Mesendoderm (in vitro differentiated cells): ENCODE data around the gene SYVN1.
"Not testable (repeated sequence)": the region's sequence is repeated elsewhere in the genome, so short reads cannot be mapped to it uniquely, and the experiment has no call there.

Experiments
- DNase-seq: peaks from one replicate; pipeline ENCODE4 v3.0.0; 2013
- H2AK5ac ChIP-seq: 2 replicates; pipeline ENCODE4 v1.6.1; 2013; ENCODE audit warnings: low read length, inconsistent platforms
- H2BK120ac ChIP-seq: 2 replicates; pipeline ENCODE4 v1.6.1; 2013; ENCODE audit warnings: low read depth, mild to moderate bottlenecking, low read length, moderate library complexity, mixed read lengths
- H2BK15ac ChIP-seq: replicated peaks from 2 replicates; pipeline ENCODE4 v1.6.1; 2013; ENCODE audit warnings: low read depth, mild to moderate bottlenecking, moderate library complexity
- H2BK5ac ChIP-seq: 2 replicates; pipeline ENCODE4 v1.6.1; 2013; ENCODE audit warnings: low read length, inconsistent platforms
- H3K18ac ChIP-seq: 2 replicates; pipeline ENCODE4 v1.6.1; 2013; ENCODE audit warnings: mild to moderate bottlenecking, low read length, mixed read lengths
- H3K23ac ChIP-seq: one replicate; pipeline ENCODE4 v1.6.1; 2013; ENCODE audit warnings: low read length
- H3K27ac ChIP-seq: 2 replicates; pipeline ENCODE4 v1.5.1; 2013; ENCODE audit warnings: low read depth, mild to moderate bottlenecking, inconsistent platforms, low read length, moderate library complexity
- H3K27me3 ChIP-seq: 2 replicates; pipeline ENCODE4 v1.6.1; 2013; ENCODE audit warnings: low read length, control low read depth, mild to moderate bottlenecking, inconsistent platforms; ENCODE audit not compliant: insufficient read depth, poor library complexity
- H3K36me3 ChIP-seq: 2 replicates; pipeline ENCODE4 v1.6.1; 2013; ENCODE audit warnings: low read length, inconsistent platforms; ENCODE audit not compliant: control insufficient read depth, insufficient read depth
- H3K4ac ChIP-seq: one replicate; pipeline ENCODE4 v1.6.1; 2013; ENCODE audit warnings: low read depth, mild to moderate bottlenecking, low read length, moderate library complexity
- H3K4me1 ChIP-seq: 2 replicates; pipeline ENCODE4 v1.6.1; 2013; ENCODE audit warnings: low read depth, low read length, inconsistent platforms; ENCODE audit not compliant: control insufficient read depth
- H3K4me2 ChIP-seq: 2 replicates; pipeline ENCODE4 v1.6.1; 2013; ENCODE audit warnings: low read length
- H3K4me3 ChIP-seq: 2 replicates; pipeline ENCODE4 v1.5.1; 2013; ENCODE audit warnings: mild to moderate bottlenecking, low read length
- H3K56ac ChIP-seq: one replicate; pipeline ENCODE4 v1.6.1; 2013; ENCODE audit warnings: low read length
- H3K79me1 ChIP-seq: 2 replicates; pipeline ENCODE4 v1.6.1; 2013; ENCODE audit warnings: low read length, inconsistent platforms
- H3K79me2 ChIP-seq: 2 replicates; pipeline ENCODE4 v1.6.1; 2013; ENCODE audit warnings: mild to moderate bottlenecking, low read length; ENCODE audit not compliant: control insufficient read depth, insufficient read depth
- H3K9ac ChIP-seq: 2 replicates; pipeline ENCODE4 v1.6.1; 2013; ENCODE audit warnings: low read length, inconsistent platforms
- H4K5ac ChIP-seq: one replicate; pipeline ENCODE4 v1.6.1; 2013; ENCODE audit warnings: low read length
- H4K8ac ChIP-seq: one replicate; pipeline ENCODE4 v1.6.1; 2013; ENCODE audit warnings: low read depth, mild to moderate bottlenecking, control low read depth, low read length, moderate library complexity
- WGBS: extraction: QIAGEN DNeasy Blood & Tissue Kit; methylation state at CpG from one replicate; pipeline ENCODE4 v1.1.7; 2013; ENCODE audit warnings: low lambda C conversion rate, missing lambda C conversion rate; ENCODE audit not compliant: insufficient coverage; ENCODE audit errors: extremely low coverage; 5-methylcytosine and 5-hydroxymethylcytosine counted together

Gene SYVN1

GRCh38 chr11:65180877-65181568 is 46.7 kb upstream of the SYVN1 start:
- Histone ChIP-seq H3K36me3 (no peaks in the 10 kb centered on the region), H2BK120ac (peak overlapping the region; percentile 47), H3K27me3 (no peaks in the 10 kb centered on the region), H3K9ac (peak overlapping the region; percentile 74), H3K18ac (peak overlapping the region; percentile 82), H3K27ac (peak overlapping the region; percentile 94), H2AK5ac (no peak overlapping the region), H4K5ac (no peak overlapping the region), H2BK15ac (no peak overlapping the region), H2BK5ac (peak overlapping the region; percentile 2), H3K79me2 (peaks cover 4% of the 10 kb centered on the region), H3K56ac (peak overlapping the region; percentile 87), H4K8ac (no peak overlapping the region), H3K4me1 (peaks cover 11% of the 10 kb centered on the region), H3K4ac (peak overlapping the region; percentile 89), H3K23ac (no peak overlapping the region), H3K79me1 (peaks cover 11% of the 10 kb centered on the region), H3K4me2 (peak overlapping the region; percentile 41), H3K4me3 (peak overlapping the region; percentile 34)
- peak; percentile 88 for DNase-seq
- no CpG with 5 or more reads among the region's 60 CpGs for WGBS

GRCh38 chr11:65174571-65175010 is 40.3 kb upstream of the SYVN1 start:
- not testable (repeated sequence) for H3K9ac ChIP-seq, H3K27me3 ChIP-seq, H3K4me1 ChIP-seq, H3K79me1 ChIP-seq, H3K4me2 ChIP-seq, H4K5ac ChIP-seq, H2AK5ac ChIP-seq, H3K27ac ChIP-seq, H3K79me2 ChIP-seq, H2BK120ac ChIP-seq, H2BK5ac ChIP-seq, H4K8ac ChIP-seq, H3K36me3 ChIP-seq, H3K4me3 ChIP-seq, H3K23ac ChIP-seq, H3K4ac ChIP-seq, H3K56ac ChIP-seq, H2BK15ac ChIP-seq, H3K18ac ChIP-seq
- no CpG with 5 or more reads among the region's 2 CpGs for WGBS
- peak; percentile 79 for DNase-seq

GRCh38 chr11:65172600-65172999 is 38.3 kb upstream of the SYVN1 start:
- no peak for DNase-seq
- Histone ChIP-seq H3K79me1 (no peaks in the 10 kb centered on the region), H2BK15ac (no peak overlapping the region), H3K4ac (no peak overlapping the region), H2AK5ac (no peak overlapping the region), H3K27me3 (no peaks in the 10 kb centered on the region), H3K18ac (no peak overlapping the region), H3K27ac (no peak overlapping the region), H3K4me1 (no peaks in the 10 kb centered on the region), H3K4me2 (no peak overlapping the region), H2BK120ac (no peak overlapping the region), H3K23ac (no peak overlapping the region), H3K9ac (no peak overlapping the region), H3K56ac (no peak overlapping the region), H4K8ac (no peak overlapping the region), H3K4me3 (no peak overlapping the region), H3K79me2 (no peaks in the 10 kb centered on the region), H3K36me3 (no peaks in the 10 kb centered on the region), H4K5ac (no peak overlapping the region), H2BK5ac (no peak overlapping the region)
- no CpG with 5 or more reads among the region's 10 CpGs for WGBS

- Histone ChIP-seq H4K8ac (no peak within 1 kb of the TSS), H3K27me3 (no peaks in the 10 kb centered on the region), H3K4me3 (no peak within 1 kb of the TSS), H2BK5ac (no peak within 1 kb of the TSS), H3K79me1 (no peaks in the 10 kb centered on the region), H3K18ac (no peak within 1 kb of the TSS), H3K79me2 (no peaks in the 10 kb centered on the region), H3K56ac (no peak within 1 kb of the TSS), H3K4ac (no peak within 1 kb of the TSS), H2BK15ac (no peak within 1 kb of the TSS), H3K23ac (no peak within 1 kb of the TSS), H3K9ac (no peak within 1 kb of the TSS), H4K5ac (no peak within 1 kb of the TSS), H2BK120ac (no peak within 1 kb of the TSS), H2AK5ac (no peak within 1 kb of the TSS), H3K36me3 (no peaks in the 10 kb centered on the region), H3K4me1 (no peaks in the 10 kb centered on the region), H3K4me2 (no peak within 1 kb of the TSS), H3K27ac (no peak within 1 kb of the TSS)
- DNase-seq = peak; percentile 50
- WGBS = no CpG with 5 or more reads among the region's 21 CpGs
Observed at GRCh38 chr11:65170058-65170534, 35.8 kb upstream of the SYVN1 start, which contains the start of gene SPDYC. Gene SPDYC (plus strand): TSS chr11:65170233. CDS start chr11:65171358, 1,125 bp downstream.

- Histone ChIP-seq H3K4me2 (no peak overlapping the region), H3K79me2 (no peaks in the 10 kb centered on the region), H3K4ac (no peak overlapping the region), H3K79me1 (no peaks in the 10 kb centered on the region), H3K18ac (no peak overlapping the region), H3K23ac (no peak overlapping the region), H4K5ac (no peak overlapping the region), H3K4me3 (no peak overlapping the region), H2BK15ac (no peak overlapping the region), H2BK120ac (no peak overlapping the region), H2AK5ac (no peak overlapping the region), H3K56ac (no peak overlapping the region), H4K8ac (no peak overlapping the region), H3K4me1 (no peaks in the 10 kb centered on the region), H3K27me3 (no peaks in the 10 kb centered on the region), H3K27ac (no peak overlapping the region), H2BK5ac (no peak overlapping the region), H3K36me3 (no peaks in the 10 kb centered on the region), H3K9ac (no peak overlapping the region)
- no CpG with 5 or more reads among the region's 11 CpGs for WGBS
- DNase-seq = no peak
Observed at GRCh38 chr11:65169164-65169641, 34.9 kb upstream of the SYVN1 start.
